ENCODE results near the gene GP9. TPM values are rescaled to one million over a fixed set of nuclear protein-coding genes. Genes with fewer than 3 reads are reported as not detected.
"Not testable (repeated sequence)": the region's sequence is repeated elsewhere in the genome, so short reads cannot be mapped to it uniquely, and the experiment has no call there.

Gene GP9
- total RNA-seq, 1 donor from 2014 or later = not detected

DNA sequence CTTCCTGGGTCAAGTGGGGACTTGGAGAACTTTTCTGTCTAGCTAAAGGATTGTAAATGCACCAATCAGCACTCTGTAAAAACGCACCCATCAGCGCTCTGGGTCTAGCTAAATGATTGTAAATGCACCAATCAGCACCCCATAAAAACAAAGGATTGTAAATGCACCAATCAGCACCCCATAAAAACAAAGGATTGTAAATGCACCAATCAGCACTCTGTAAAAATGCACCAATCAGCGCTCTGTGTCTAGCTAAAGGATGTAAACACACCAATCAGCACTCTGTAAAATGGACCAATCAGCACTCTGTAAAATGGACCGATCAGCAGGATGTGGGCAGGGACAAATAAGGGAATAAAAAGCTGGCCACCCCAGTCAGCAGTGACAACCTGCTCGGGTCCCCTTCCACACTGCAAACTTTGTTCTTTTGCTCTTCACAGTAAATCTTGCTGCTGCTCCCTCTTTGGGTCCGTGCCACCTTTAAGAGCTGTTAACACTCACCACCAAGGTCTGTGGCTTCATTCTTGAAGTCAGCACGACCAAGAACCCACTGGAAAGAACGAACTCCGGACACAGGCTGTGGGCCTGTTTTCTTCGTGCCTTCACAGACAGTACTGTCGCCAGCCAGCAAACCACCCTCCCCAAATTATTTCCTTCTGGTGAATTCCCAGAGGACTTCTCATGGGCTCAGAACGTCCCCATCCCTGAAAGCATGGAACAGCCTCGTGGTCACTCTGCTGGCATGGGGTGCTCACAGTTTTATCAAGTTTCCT, 8.9 kb downstream of the GP9 start:
- DNase-seq (ENCODE audit: low read depth) = not testable (repeated sequence)

DNA sequence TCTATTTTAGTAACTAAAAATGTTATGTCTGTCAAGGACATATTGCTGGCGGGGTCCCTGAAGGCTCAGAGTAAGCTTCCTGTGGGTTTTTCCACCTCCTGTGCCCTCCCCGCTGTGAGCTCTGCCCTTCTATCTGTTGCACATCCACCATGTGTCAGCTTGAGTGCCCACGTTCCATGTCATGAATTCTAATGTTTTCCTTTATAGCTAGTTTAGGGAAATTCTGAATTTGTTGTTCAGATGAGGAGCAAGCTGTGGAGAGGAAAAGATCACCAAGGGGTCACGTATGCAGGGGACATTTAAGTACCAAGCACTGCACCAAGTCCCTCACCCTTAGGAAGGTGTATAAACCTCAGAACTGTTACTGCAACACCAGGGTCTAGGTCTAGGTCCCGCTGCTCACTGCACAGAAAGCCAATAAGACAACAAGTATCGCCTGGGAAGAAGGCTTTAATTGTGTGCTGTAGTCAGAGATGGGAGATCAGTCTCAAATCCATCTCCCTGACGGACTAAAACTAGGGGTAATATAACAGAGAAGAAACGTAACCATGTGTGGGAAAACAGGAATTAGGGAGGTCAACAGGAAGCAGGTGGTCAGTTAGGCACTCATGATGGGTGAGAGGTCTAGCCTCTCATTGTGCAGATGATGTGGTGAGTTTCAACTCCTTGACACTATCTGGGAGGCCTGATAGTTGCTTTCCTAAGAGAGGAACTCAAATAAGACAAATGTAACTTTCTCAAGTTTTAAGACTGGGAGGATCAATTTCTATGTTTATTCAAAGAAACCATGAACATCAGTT, 9.7 kb downstream of the GP9 start:
- no peak for DNase-seq (ENCODE audit: low read depth)

DNA sequence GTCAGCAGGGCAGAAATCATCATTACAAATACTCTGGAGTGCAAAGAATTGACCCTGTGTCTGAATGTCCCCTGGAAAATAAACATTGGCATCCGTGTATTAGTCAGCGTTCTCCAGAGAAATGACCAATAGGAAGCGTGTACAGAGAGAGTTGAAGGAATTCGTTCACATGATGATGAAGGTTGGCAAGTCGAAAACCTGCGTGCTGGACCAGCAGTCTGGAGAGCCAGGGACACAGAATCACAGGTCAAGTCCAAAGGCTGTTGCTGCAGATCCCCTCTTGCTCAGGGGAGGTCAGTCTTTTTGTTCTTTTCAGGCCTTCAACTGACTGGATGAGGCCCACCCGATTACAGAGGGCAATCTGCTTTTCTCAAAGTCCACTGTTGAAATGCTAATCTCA, 16.6 kb downstream of the GP9 start:
- no peak for DNase-seq (ENCODE audit: low read depth)

DNA sequence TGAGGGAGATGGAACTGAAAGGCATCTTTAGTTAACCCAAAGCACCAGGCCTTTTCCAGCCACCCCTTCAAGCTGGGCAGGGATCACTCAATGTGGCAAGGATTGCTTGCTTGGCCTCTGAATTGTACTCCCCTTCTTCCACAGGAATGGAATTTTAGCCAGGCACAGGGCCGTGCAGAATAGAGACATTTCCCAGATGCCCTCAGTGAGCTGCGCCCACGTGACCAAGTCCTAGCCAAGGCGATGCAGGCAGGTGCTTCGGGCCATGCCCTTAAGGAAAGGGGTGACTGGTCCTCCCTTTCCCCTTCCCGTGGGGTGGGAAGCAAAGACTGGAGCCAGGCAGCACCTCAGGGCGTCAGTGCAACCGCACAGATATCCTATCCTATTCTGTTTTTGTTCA, 17.9 kb downstream of the GP9 start:
- DNase-seq (ENCODE audit: low read depth) = no peak

DNA sequence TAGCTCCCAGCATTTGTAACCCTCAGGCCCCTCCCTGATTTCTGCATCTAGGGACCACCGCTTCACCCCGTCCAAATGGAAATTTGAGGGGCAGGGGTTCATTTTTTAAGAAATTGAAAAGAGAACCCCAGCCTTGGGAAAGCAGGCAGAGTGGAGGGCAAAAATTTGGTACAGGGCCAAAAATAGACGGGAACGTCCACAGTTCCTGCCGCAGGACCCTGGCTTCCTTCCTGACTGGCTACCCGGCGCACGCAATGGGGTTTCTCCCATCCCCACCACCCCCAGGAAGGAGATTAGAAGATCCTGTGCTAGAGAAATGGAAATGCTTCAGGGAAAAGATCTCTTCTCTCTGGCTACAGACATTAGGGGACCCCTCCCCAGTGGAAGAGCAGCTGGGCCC, 20.9 kb downstream of the GP9 start:
- no peak for DNase-seq (ENCODE audit: low read depth)

DNA sequence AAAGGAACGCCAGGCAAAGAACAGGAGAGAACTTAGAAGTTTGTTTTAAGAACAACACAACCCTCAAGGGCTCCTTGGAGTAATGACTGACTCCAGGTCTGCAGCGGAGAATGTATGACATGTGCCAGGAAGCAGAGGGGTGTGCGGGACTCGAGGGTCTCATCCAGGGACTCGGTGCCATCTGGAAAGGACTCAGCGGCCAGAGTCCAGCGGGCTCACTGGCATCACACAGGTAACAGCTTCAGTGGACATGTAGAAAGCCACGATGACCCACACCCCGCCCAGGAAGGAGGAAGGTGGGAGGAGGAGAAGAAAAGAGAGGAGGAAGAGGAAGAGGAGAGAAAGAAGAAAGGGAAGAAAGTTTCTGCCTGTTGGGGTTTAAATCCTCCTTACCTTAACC, 21.4 kb downstream of the GP9 start:
- no peak for DNase-seq (ENCODE audit: low read depth)

DNA sequence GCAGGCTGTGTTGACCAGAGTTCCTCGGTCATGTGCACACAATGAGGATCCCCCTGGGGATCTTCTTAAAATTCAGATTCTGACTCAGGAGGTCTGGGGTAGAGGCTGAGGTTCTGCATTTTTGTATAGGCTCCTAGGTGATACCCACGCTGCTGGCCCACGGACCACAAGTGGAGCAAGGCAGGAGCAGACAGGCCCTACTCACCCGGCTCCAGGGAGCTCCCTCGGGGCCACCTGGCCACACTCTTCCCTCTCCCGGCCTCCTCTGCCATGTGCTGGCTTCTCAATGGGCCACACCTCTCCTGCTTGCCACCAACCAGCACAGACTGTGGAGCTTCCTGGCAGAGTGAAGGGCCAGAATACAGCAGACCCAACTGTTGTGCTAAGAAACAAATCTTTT, 23.9 kb downstream of the GP9 start:
- DNase-seq (ENCODE audit: low read depth) = no peak

DNA sequence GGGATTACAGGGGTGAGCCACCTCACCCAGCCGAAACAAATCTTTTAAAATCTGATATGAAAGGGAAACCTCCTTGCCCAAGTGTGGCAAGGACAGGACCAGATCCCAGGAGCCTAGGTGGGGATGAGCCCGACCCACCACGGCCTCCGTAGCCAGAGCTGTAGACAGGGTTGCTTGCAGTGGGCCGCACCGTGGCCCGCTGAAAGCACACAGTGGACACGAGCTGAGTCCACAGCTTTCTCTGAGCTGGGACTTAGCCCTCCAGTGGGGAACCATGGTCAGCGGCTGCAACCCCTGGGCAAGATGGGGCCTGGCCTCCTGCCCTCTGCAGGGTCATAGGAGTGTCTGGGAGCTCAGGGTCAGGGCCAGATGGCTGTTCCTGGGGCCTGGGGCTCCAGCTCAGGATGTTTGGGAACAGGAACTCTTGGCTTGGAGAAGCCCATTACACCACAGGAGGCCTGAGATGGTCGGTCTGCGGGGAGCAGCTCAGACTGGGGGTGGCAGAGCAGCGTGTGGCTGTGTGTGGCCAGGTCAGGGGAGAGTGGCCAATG, 24.7 kb downstream of the GP9 start:
- no peak for DNase-seq (ENCODE audit: low read depth)

DNA sequence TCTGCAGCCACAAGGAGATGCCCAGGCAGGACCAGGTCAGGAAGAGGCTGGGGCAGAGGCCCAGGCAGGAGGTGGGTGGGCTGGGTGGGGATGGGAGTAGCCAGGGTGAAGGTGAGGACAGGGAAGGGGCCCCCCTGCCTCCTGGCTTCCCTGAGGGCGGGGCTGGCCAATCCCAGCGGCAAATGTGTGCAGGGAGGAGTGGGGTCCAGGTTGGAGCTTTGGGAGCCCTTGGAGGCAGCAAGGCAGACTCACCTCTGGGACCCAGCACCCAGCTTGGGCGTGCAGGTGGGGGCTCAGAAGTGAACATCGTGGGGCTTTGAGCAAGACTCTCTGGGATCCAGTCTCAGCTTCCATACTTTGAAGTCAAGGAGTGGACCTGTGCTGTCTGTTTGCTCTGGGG, 25.2 kb downstream of the GP9 start:
- DNase-seq (ENCODE audit: low read depth) = no peak

DNA sequence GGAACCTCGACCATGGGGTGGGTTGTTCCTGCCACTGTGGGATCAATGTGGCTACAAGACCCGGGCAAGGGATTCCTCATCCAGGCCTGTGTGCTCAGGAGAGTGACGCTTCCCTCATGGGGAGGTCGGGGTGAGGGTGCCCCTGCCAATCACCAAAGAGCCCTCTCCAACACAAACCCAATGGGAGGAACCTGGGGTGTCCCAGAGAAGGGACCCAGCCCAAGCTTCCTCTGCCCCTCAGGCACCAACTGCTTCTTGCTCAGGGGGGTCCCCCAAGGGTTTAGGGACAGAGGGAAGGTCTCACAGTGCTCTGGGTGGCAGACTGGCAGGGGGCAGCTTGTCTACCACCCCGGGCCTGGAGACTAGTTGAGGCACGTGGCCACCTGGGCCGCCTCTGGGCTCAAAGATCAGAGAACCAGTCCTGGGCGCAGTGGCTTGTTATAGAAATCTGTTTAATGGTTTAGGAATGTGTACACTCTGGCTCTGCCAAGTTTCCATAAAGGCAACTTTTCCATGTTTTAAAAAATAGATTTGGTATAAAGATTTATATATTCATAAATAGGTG, 26.6 kb downstream of the GP9 start:
- DNase-seq (ENCODE audit: low read depth) = no peak

DNA sequence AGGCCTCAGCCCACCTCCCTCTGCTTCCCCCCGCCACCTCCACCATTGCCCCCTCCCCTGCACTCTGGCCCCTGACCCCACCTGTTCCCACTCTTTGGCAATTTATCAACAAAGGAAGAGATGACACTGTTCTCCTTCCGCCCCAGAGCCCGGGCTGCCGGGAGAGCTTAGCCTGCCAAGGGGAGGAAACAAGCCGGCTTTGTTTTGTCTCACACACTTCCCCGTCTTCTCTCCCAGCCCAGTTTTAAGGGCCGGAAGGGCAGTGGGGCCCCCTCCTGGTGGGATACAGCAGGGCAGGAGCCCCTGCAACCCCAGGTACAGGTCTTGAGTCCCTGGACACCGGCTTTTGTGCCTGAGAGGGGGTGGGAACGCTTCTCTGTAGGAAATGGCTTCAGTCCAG, 27.3 kb downstream of the GP9 start:
- DNase-seq (ENCODE audit: low read depth) = not testable (repeated sequence)

DNA sequence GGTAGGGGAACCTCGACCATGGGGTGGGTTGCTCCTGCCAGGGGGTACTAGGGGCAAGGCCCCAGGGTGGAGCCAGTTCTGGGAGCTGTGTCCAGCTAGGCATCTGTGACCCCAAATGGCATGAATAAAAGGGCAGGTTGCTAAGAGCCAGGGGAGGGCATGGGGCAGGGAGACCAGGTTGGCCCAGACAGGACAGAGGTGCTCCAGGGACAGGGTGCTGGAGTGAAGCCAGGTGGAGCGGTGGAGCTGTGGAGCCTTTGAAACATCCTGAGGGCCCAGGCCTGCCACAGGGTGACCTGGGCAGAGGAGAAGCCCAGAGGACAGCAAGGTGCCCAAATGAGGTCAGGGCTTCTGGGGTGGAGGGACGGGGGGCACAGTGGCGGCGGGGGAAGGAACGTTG, 27.7 kb downstream of the GP9 start:
- not testable (repeated sequence) for DNase-seq (ENCODE audit: low read depth)

DNA sequence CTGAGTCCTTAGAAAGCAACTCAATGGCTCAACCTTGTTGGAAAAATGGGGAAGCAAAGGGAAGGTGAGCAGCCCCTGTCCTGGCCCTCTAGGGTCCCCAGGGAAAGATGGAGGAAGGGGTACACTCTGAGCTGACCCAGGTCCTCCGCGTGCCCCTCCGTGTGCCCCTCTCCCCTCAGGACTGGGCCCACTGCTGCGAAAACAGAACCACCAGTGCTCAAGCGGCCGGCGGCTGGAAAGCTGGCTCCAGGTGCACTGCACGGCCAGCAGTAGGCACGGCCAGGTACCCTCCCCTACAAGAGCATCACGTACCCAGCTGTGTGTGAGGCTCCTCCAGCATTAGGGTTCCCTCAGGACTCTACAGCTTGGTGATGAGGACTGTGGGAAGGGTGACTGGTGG, 34.7 kb downstream of the GP9 start:
- DNase-seq (ENCODE audit: low read depth) = no peak

DNA sequence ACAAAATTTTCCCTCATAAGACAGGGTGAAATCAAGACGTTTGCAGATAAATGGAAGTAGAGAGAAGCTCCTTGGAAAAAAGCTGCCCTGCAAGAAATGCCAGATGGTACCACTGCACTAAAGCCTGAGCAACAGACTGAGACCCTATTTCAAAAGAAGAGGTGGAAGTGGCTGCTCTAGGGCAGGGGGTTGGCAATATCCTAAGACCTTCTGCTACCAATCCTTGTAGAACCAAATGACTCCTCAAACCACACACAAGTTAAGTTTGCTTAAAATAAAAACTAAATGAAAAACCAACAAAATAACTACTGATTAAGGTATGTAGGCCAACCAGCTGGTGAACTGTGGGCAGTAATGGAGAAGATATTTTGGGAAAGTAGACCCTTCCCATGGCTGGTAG, 39.7 kb downstream of the GP9 start:
- no peak for DNase-seq (ENCODE audit: low read depth)

DNA sequence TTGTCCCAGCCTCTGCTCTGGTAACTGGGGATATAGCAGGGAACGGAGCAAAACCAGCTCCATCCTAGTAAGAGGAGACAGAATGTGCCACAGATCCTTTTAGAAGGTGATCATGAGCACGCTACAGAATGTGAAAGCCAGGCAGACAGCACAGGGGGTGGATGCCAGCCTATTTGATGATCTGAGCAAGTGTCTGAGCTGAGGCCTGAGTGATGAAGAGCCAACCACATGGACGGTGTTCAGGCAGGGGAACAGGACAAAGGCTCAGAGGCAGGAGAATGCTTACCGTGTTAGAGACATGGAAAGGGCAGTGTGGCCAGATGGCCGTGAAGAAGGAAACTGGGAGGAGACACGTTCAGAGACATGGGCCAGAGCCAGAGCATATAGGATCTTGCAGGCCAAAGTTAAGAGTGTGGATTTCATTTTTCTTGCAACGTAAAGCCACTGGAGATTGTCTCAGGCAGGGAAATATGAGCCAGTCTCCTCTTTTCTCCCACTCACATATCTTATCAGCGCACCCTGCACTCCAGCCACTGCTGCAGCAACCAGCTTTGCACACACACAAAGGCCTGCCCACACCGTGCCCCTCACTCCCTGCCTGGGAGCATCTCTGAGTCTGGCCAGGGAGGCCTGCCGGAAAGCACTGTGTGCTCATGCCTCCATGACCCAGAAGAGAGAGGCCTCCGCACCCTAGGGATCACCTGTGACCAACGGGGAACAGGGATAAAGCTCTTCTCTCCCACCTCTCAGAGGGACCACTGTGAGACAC, 41.0 kb downstream of the GP9 start:
- DNase-seq (ENCODE audit: low read depth) = no peak

DNA sequence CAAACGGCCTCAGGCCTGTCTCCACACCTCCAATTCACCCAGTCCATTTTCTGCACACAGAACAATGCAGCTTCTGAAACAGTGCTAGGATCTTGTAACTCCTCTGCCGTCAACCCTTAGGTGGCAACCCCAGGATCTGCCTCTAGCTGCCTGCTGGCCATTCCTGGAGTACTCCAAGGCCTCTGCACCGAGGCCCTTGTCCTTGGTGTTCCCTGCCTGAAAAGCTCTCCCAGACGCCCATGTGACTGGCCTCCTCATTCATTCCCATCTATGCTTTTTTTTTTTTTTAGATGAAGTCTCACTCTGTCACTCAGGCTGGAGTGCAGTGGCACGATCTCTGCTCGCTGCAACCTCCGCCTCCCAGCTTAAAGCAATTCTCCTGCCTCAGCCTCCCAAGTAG, 42.7 kb downstream of the GP9 start:
- DNase-seq (ENCODE audit: low read depth) = no peak

DNA sequence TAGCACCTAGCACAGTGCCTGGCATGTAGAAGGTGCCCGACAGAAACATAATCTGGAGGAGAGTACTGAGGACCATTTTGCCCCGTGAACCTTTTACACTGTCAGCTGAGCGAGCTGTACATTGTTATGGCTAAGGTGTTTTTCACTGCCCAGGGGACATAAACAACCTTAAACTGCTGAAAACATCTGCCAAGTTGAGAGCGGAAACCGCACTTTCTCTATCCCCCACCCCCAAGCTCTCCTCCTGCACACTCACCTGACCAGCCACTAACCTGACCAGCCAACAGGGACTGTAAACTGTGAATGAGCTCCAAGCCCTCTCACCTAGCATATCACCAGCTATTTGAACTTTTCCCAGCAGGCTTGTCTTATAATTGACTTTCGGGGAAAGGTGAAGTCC, 43.5 kb downstream of the GP9 start:
- no peak for DNase-seq (ENCODE audit: low read depth)

DNA sequence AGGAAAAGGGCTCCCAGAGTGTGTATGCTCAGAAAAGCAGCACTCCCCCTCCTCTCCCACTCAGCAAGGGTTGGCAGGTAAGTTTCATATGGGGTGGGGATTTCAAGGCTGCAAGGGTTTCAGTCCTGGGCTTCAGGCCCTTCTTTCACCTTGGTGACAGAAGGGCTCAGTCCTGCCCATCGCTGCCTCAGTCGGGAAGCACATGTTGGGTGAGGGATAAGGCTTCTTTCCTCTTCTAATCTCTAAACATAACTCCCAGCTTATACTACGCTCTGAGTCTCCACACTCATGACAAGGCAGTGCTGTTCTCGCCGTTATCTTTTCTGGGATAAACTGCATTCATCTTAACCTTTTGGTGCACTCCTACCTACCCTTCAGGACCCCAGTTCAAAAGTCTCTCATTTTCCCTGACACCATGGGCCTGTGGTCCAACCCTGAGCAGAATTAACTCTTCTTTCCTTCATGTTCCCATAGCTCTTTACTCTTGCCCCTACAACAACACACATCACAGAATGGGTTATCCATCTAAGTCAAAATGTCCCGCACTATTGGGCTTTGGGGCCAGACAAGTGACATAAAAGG, 44.0 kb downstream of the GP9 start:
- DNase-seq (ENCODE audit: low read depth) = no peak

DNA sequence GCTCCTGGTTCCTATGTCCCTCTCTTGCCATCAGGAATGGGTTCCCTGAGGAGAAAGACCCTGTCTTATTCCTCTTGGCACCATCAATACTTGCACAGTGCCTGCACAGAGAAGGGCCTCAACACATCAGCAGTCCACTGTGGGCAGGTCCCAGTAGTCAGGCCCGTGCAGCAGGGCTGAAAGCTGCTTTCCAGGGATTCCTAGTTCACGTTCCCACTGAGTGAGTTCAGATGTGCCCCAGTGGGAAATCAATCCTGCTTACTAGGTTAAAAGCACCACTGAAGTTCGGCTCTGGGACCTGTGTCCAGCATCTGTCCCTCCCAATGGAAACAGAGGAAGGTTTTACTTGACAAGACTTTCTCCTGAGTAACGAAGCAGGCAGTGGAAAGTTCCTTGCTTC, 45.3 kb downstream of the GP9 start:
- DNase-seq (ENCODE audit: low read depth) = no peak

DNA sequence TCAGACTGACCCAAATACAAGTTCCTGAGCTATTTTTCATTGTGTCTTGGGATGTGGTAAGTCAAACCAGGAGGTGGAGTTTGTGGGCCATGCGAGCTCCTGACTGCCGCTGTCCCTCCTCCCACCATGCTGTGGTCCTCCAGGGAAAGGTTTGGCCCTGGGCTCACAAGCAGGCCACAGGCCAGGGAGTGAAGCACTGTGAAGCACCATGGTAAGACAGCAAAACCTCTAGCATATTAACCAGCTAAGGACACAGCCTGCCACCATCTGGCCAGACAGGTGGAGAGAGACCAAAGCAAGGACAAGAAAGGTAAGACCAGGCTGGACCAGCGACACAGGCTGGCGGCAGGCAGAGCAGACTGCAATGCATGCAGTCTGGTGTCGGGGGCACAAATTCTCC, 45.7 kb downstream of the GP9 start:
- DNase-seq (ENCODE audit: low read depth) = no peak
